Endothelial cell of umbilical vein (primary cell): ENCODE data around the gene CCNYL1.

Source experiments
- CTCF ChIP-seq, 2 donors: IDR thresholded peaks; 1 replicate in 1 of 2; 2 replicates in 1 of 2; pipeline ENCODE4 v1.5.1; 2011; ENCODE audit warnings: low read length in 2 of 2, mild to moderate bottlenecking in 2 of 2, moderate library complexity in 2 of 2, control low read depth in 1 of 2, inconsistent platforms in 1 of 2, low read depth in 1 of 2; ENCODE audit not compliant: insufficient read depth in 1 of 2; ENCODE audit errors: extremely low read depth in 1 of 2
- EZH2 ChIP-seq: IDR thresholded peaks from 2 replicates; pipeline ENCODE4 v1.6.1; 2012; ENCODE audit warnings: borderline replicate concordance, low read depth, mild to moderate bottlenecking, moderate library complexity, low read length, inconsistent platforms; ENCODE audit not compliant: severe bottlenecking
- FOS ChIP-seq: IDR thresholded peaks from 2 replicates; pipeline ENCODE4 v1.6.1; 2011; ENCODE audit warnings: mild to moderate bottlenecking, low read length, moderate library complexity, borderline replicate concordance; ENCODE audit not compliant: insufficient read depth
- GATA2 ChIP-seq: IDR thresholded peaks from 2 replicates; pipeline ENCODE4 v1.7.0; 2011; ENCODE audit warnings: low read depth, mild to moderate bottlenecking, moderate library complexity, mixed read lengths, low read length; ENCODE audit not compliant: insufficient read length, insufficient read depth
- POLR2A ChIP-seq: IDR thresholded peaks from 2 replicates; pipeline ENCODE4 v1.6.1; 2012; ENCODE audit warnings: low read depth, mild to moderate bottlenecking, control low read depth, low read length
- POLR2AphosphoS5 ChIP-seq: IDR thresholded peaks from 2 replicates; pipeline ENCODE4 v1.6.1; 2012; ENCODE audit warnings: low read depth, mild to moderate bottlenecking, control low read depth, low read length, moderate library complexity; ENCODE audit not compliant: insufficient read depth

DNA sequence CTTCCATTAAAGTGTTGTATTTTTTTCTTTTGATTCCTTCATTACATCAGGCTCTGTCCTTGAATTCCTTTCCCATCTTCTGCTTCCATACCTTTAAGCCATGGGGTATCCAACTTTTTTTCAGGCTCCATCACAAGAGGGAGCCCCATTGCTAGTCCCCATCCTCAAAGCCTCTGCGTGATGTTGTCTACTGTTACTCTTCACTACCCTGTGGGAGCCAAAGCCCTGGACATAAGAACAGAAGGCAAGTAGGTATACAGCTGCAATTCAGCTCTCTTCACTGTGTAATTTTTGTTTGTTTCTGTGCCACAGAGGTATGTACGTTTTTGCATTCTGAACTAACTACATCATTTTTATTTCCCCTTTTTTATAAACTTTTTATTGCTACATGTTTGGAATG lies 36.6 kb upstream of the CCNYL1 start:
- TF ChIP-seq POLR2A: no peak
- TF ChIP-seq CTCF (IDR thresholded peaks at IDR 0.05; ENCODE audit: extremely low read depth in 1 of 2, insufficient read depth in 1 of 2, low read depth in 1 of 2, low read length in 2 of 2): no peak
- TF ChIP-seq EZH2: no peak
- TF ChIP-seq FOS: no peak
- TF ChIP-seq POLR2AphosphoS5: no peak
- TF ChIP-seq GATA2: no peak
